Neuronal stem cell (in vitro differentiated cells): Measurements from ENCODE around the gene DUSP1.
A peak's percentile ranks its signal among the peaks of the same experiment; 100 is the strongest.

Source experiments
- DNase-seq: peaks from one replicate; pipeline ENCODE4 v3.0.0-alpha.2; 2013; ENCODE audit warnings: low spot score
- H2AFZ ChIP-seq: one replicate; pipeline ENCODE4 v1.6.1; 2013; ENCODE audit warnings: mild to moderate bottlenecking, low read length, inconsistent platforms
- H2AK5ac ChIP-seq: 2 replicates; pipeline ENCODE4 v1.6.1; 2013; ENCODE audit warnings: low read depth, mild to moderate bottlenecking, inconsistent platforms, low read length, moderate library complexity, mixed read lengths
- H2BK120ac ChIP-seq: 2 replicates; pipeline ENCODE4 v1.6.1; 2013; ENCODE audit warnings: low read depth, mild to moderate bottlenecking, inconsistent platforms, low read length, moderate library complexity, mixed read lengths
- H2BK12ac ChIP-seq: one replicate; pipeline ENCODE4 v1.6.1; 2013; ENCODE audit warnings: low read length, inconsistent platforms
- H2BK15ac ChIP-seq: 2 replicates; pipeline ENCODE4 v1.6.1; 2013; ENCODE audit warnings: mild to moderate bottlenecking, low read length, inconsistent platforms, mixed read lengths
- H2BK5ac ChIP-seq: one replicate; pipeline ENCODE4 v1.6.1; 2013; ENCODE audit warnings: inconsistent platforms, mild to moderate bottlenecking, low read length, moderate library complexity
- H3K14ac ChIP-seq: one replicate; pipeline ENCODE4 v1.6.1; 2013; ENCODE audit warnings: low read length, inconsistent platforms
- H3K18ac ChIP-seq: 2 replicates; pipeline ENCODE4 v1.6.1; 2013; ENCODE audit warnings: low read length, inconsistent platforms
- H3K23ac ChIP-seq: 2 replicates; pipeline ENCODE4 v1.6.1; 2013; ENCODE audit warnings: low read depth, mild to moderate bottlenecking, mixed read lengths, low read length, inconsistent platforms; ENCODE audit not compliant: poor library complexity
- H3K27ac ChIP-seq: replicated peaks from 3 replicates; pipeline ENCODE4 v1.5.1; 2013; ENCODE audit warnings: low read length, inconsistent platforms
- H3K27me3 ChIP-seq, 3 experiments: 2 replicates each; pipeline ENCODE4 v1.6.1; 2013; ENCODE audit warnings: low read length in 3 of 3, mild to moderate bottlenecking in 2 of 3, inconsistent platforms in 1 of 3, low read depth in 1 of 3, mixed read lengths in 1 of 3, moderate library complexity in 1 of 3; ENCODE audit not compliant: control insufficient read depth in 3 of 3, insufficient read depth in 3 of 3
- H3K36me3 ChIP-seq, 2 donors: replicated peaks in 1 of 2; 2 replicates each; pipeline ENCODE4 v1.6.1; 2013; ENCODE audit warnings: low read length in 2 of 2; ENCODE audit not compliant: control insufficient read depth in 2 of 2, insufficient read depth in 2 of 2
- H3K4ac ChIP-seq: 2 replicates; pipeline ENCODE4 v1.6.1; 2013; ENCODE audit warnings: inconsistent platforms, mild to moderate bottlenecking, low read length, moderate library complexity
- H3K4me1 ChIP-seq, 2 donors: 1 replicate in 1 of 2; 2 replicates in 1 of 2; pipeline ENCODE4 v1.6.1; 2013; ENCODE audit warnings: low read length in 2 of 2, low read depth in 1 of 2; ENCODE audit not compliant: control insufficient read depth in 2 of 2, insufficient read depth in 1 of 2
- H3K4me2 ChIP-seq: one replicate; pipeline ENCODE4 v1.6.1; 2013; ENCODE audit warnings: mild to moderate bottlenecking, low read length, inconsistent platforms; ENCODE audit not compliant: insufficient read depth, poor library complexity, severe bottlenecking
- H3K4me3 ChIP-seq, 2 donors: 2 replicates each; pipeline ENCODE4 v1.5.1; 2013; ENCODE audit warnings: low read length in 2 of 2, mild to moderate bottlenecking in 2 of 2, inconsistent platforms in 1 of 2, moderate library complexity in 1 of 2
- H3K79me1 ChIP-seq: one replicate; pipeline ENCODE4 v1.6.1; 2013; ENCODE audit warnings: low read depth, mild to moderate bottlenecking, inconsistent platforms, low read length, moderate library complexity
- H3K9ac ChIP-seq: one replicate; pipeline ENCODE4 v1.6.1; 2013; ENCODE audit warnings: mild to moderate bottlenecking, low read depth, low read length, inconsistent platforms; ENCODE audit not compliant: poor library complexity
- H3K9me3 ChIP-seq, 2 donors: replicated peaks in 1 of 2; 2 replicates each; pipeline versions ENCODE3 to v1.6.1; 2013; ENCODE audit warnings: low read length in 2 of 2, mild to moderate bottlenecking in 2 of 2, inconsistent platforms in 1 of 2, low read depth in 1 of 2, mixed read lengths in 1 of 2, moderate library complexity in 1 of 2; ENCODE audit not compliant: control insufficient read depth in 2 of 2, insufficient read depth in 1 of 2
- H4K8ac ChIP-seq: one replicate; pipeline ENCODE4 v1.6.1; 2013; ENCODE audit warnings: low read depth, mild to moderate bottlenecking, inconsistent platforms, low read length, moderate library complexity
- H4K91ac ChIP-seq: one replicate; pipeline ENCODE4 v1.6.1; 2013; ENCODE audit warnings: low read length, low read depth, mild to moderate bottlenecking, inconsistent platforms; ENCODE audit not compliant: poor library complexity
- WGBS, 2 donors: extraction: QIAGEN DNeasy Blood & Tissue Kit; methylation state at CpG; one replicate each; pipeline ENCODE4 v1.1.7; 2013; ENCODE audit warnings: missing lambda C conversion rate in 2 of 2, mixed read lengths in 1 of 2; ENCODE audit not compliant: insufficient read length in 2 of 2, insufficient replicate concordance in 1 of 2; ENCODE audit errors: extremely low coverage in 2 of 2; 5-methylcytosine and 5-hydroxymethylcytosine counted together

The DUSP1 gene

DNA sequence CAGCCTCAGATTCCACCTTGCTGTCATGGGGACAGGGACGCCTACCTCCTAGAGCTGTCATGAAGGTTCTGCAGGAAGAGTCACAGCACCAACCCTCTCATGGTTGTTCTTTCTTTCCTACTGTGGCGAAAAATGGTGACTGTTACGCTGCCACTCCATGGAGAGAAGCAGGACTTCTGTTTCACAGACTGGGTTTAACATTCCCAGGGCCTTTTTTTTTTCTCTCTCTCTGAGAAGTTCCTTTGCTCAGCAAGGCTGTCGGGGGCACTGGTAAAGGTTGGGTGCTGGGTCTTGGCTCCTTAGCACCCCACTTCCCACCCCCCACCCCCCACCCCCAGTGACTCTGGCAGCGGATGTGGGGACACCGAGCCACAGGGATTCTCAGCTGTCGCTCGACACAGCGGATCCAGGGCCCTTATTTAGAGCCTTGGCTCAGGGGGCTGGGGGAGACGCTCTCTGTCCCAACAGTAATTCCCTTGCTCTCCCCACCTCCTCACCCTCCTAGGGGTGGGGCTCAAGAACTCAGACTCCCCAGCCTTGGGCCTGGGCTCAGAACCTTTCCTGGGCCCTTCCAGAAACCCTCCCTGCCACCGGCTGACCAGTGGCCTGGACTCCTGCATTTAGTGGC is 34.4 kb downstream of the DUSP1 start:
- H2BK120ac ChIP-seq: no peak overlapping the region
- no peak overlapping the region for H3K14ac ChIP-seq
- H3K27ac ChIP-seq: no peak overlapping the region
- no peaks in the 10 kb centered on the region for H3K36me3 ChIP-seq
- no peaks in the 10 kb centered on the region for H3K79me1 ChIP-seq
- peak overlapping the region; percentile 72 for H3K18ac ChIP-seq
- H3K4me3 ChIP-seq: no peak overlapping the region
- no peak overlapping the region for H4K91ac ChIP-seq
- no peak overlapping the region for H3K23ac ChIP-seq
- H3K4ac ChIP-seq: no peak overlapping the region
- no peaks in the 10 kb centered on the region for H3K9me3 ChIP-seq
- H2BK15ac ChIP-seq: no peak overlapping the region
- peaks cover 0 to 12% (median 0%) of the 10 kb centered on the region in 3 experiments for H3K27me3 ChIP-seq
- H2BK5ac ChIP-seq: no peak overlapping the region
- peak overlapping the region; percentile 98 for H4K8ac ChIP-seq
- H3K4me1 ChIP-seq: peaks cover 4 to 12% of the 10 kb centered on the region in 2 donors
- no peak overlapping the region for H2AK5ac ChIP-seq
- H3K9ac ChIP-seq: no peak overlapping the region
- no peak for DNase-seq
- WGBS, 2 donors: no CpG with 5 or more reads among the region's 11 CpGs
- H3K4me2 ChIP-seq: no peak overlapping the region
- H2BK12ac ChIP-seq: no peak overlapping the region
- peak overlapping the region; percentile 89 for H2AFZ ChIP-seq

DNA sequence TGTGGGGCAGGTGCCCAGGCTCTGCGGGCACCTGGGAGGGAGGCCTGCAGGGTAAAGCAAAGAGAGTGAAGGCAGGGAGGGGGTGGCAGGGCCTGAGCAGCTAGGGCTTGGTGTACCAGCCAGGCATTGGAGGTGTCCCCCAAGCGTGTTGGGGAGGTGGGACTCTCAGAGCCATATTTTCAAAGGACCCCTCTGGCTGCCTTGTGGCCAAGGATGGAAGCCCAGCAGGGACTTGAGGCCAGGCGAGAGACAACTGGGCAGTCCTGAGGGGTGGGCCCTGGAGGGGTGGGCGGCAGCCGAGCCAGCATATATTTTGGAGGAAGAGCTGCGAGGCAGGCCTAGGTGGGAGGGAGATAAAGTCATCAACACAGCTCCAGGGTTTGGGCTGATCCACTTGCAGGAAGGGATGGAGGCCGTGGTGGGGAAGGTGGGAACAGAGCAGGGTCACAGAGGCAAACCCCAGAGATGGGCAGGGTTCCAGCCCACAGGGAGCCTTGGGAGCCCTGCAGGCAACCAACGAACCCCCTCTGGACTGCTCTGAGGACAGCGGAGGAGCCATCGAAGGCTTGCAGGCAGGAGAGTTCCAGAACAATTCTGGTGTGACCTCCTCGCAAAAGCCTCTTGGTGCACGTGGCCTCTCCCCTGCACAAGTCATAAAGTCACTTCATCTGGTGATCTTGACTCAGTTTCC is 35.7 kb downstream of the DUSP1 start:
- no CpG with 5 or more reads among the region's 12 CpGs for WGBS, 2 donors
- H2BK120ac ChIP-seq: no peak overlapping the region

DNA sequence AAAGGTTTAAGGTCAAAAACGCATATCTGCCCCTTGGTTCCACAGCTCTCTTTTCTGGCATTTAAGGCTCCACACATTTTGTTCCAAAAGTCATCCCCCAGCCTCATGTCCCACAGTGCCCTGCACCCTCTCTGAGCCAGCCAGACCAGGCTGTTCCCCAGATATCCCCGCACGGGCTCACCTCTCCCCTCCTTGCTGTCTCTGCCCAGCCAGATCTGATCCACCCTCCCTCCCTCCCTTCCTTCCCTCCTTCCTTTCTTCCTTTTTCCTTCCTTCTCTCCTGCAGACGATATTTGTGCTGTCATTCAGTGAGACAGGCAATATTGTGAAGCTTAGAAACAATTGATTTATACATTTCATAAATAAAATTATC is 37.0 kb downstream of the DUSP1 start:
- no peak overlapping the region for H2BK12ac ChIP-seq
- H3K27me3 ChIP-seq: peaks cover 0 to 23% (median 2%) of the 10 kb centered on the region in 3 experiments
- H3K27ac ChIP-seq: no peak overlapping the region
- no peak overlapping the region for H4K8ac ChIP-seq
- H2BK15ac ChIP-seq: no peak overlapping the region
- no CpG with 5 or more reads among the region's 4 CpGs for WGBS, 2 donors
- H3K4ac ChIP-seq: no peak overlapping the region
- no peaks in the 10 kb centered on the region for H3K9me3 ChIP-seq
- H2BK120ac ChIP-seq: no peak overlapping the region
- H4K91ac ChIP-seq: no peak overlapping the region
- no peak overlapping the region for H3K4me3 ChIP-seq
- no peaks in the 10 kb centered on the region for H3K79me1 ChIP-seq
- no peak overlapping the region for H3K9ac ChIP-seq
- no peak overlapping the region for H3K23ac ChIP-seq
- peak overlapping the region; percentile 52 for H2AFZ ChIP-seq
- no peak overlapping the region for H3K14ac ChIP-seq
- no peak overlapping the region for H2BK5ac ChIP-seq
- peaks cover 4 to 12% of the 10 kb centered on the region in 2 donors for H3K4me1 ChIP-seq
- DNase-seq: no peak
- no peaks in the 10 kb centered on the region for H3K36me3 ChIP-seq
- H3K18ac ChIP-seq: no peak overlapping the region
- H2AK5ac ChIP-seq: no peak overlapping the region
- no peak overlapping the region for H3K4me2 ChIP-seq

More for the DNA sequence above, 35.7 kb downstream of the DUSP1 start:
- Histone ChIP-seq H4K8ac (no peak overlapping the region), H3K4me1 (peaks cover 4 to 12% of the 10 kb centered on the region in 2 donors), H3K9ac (no peak overlapping the region), H3K4me3 (no peak overlapping the region), H3K36me3 (no peaks in the 10 kb centered on the region), H3K9me3 (no peaks in the 10 kb centered on the region), H3K14ac (no peak overlapping the region), H3K18ac (peak overlapping the region; percentile 50), H2BK15ac (peak overlapping the region; percentile 22), H2AFZ (no peak overlapping the region), H2BK12ac (no peak overlapping the region), H3K4ac (no peak overlapping the region), H2BK5ac (no peak overlapping the region), H3K27me3 (peaks cover 0 to 14% (median 2%) of the 10 kb centered on the region in 3 experiments), H3K23ac (no peak overlapping the region), H3K79me1 (no peaks in the 10 kb centered on the region), H3K4me2 (no peak overlapping the region), H3K27ac (no peak overlapping the region), H4K91ac (no peak overlapping the region), H2AK5ac (peak overlapping the region; percentile 15)
- no peak for DNase-seq

DNA sequence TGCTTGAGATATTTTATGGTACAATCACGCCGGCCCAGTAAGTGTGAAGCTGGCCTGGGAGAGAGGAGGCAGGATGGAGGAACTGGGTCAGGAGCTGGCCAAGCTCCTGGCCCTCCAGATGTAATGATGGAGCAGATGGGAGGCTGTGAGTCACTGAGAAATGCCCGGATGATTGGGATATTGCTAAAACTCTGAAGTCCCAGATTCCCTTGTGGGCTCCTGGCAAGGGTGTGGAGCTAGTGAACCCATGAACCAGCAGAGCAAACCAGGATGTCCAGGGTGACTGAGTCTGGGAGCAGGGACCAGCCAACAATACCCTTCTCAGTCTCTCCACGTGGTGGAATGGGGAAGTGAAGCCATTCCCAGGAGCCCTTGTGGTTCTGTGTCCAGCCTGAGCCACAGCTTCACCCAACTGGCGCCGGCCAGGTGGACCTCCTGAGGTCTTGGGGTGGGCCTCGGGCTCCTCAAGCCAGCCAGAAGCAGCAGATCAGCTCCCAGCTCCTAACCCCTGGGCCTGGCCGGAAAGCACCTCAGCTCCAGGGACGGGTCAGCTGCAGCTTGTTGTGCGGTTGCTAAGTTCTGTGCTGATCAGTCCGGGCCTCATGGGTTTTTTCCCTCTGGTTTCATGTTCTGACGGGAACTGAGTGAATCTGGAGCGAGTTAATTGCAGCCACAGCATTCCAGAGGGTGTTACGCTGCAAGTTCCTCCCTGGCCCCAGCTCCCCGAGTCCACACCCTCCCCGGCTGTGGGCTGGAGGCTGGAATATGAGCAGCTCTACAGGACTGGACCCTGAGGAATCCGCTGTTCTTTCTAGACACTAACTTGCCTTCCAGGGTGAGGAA is 37.6 kb downstream of the DUSP1 start:
- H3K14ac ChIP-seq: no peak overlapping the region
- H3K23ac ChIP-seq: no peak overlapping the region
- peak overlapping the region; percentile 51 for H2BK12ac ChIP-seq
- no peaks in the 10 kb centered on the region for H3K36me3 ChIP-seq
- DNase-seq: no peak
- no peak overlapping the region for H3K4me2 ChIP-seq
- no peak overlapping the region for H3K4me3 ChIP-seq
- no peak overlapping the region for H2BK15ac ChIP-seq
- no peak overlapping the region for H2BK5ac ChIP-seq
- peak overlapping the region; percentile 52 for H2AFZ ChIP-seq
- H3K27ac ChIP-seq: no peak overlapping the region
- H3K9ac ChIP-seq: no peak overlapping the region
- no CpG with 5 or more reads among the region's 17 CpGs for WGBS, 2 donors
- H2BK120ac ChIP-seq: peak overlapping the region; percentile 45
- H3K4ac ChIP-seq: no peak overlapping the region
- H3K9me3 ChIP-seq: no peaks in the 10 kb centered on the region
- peak overlapping the region; percentile 73 for H3K18ac ChIP-seq
- H4K91ac ChIP-seq: no peak overlapping the region
- H3K4me1 ChIP-seq: peaks cover 4 to 12% of the 10 kb centered on the region in 2 donors
- peaks cover 0 to 29% (median 2%) of the 10 kb centered on the region in 3 experiments for H3K27me3 ChIP-seq
- H3K79me1 ChIP-seq: no peaks in the 10 kb centered on the region
- H4K8ac ChIP-seq: no peak overlapping the region
- no peak overlapping the region for H2AK5ac ChIP-seq
